Left renal pelvis (tissue), 4 donors: Measurements from ENCODE around the gene CPT1C. TPM values are rescaled to one million over a fixed set of nuclear protein-coding genes. Genes with fewer than 3 reads are reported as not detected.
"Not testable (repeated sequence)": the region's sequence is repeated elsewhere in the genome, so short reads cannot be mapped to it uniquely, and the experiment has no call there.

Experiments used
- DNase-seq, 4 donors: peaks; one replicate each; pipeline ENCODE4 v3.0.0-alpha.2; 2013; ENCODE audit warnings: low read depth in 4 of 4, low spot score in 3 of 4
- polyA plus RNA-seq, 4 donors: library from polyadenylated mRNA; unstranded; fragments of 120-200 nt; gene quantifications; one replicate each; pipeline ENCODE4 v1.2.1, GENCODE V29; 2013; ENCODE audit not compliant: insufficient read length in 4 of 4

The CPT1C gene
- polyA plus RNA-seq, 4 donors, result 10.9 to 22.8 (median 16.1) TPM

GRCh38 chr19:49696865-49697264, 5.9 kb downstream of the CPT1C start:
- DNase-seq, result no peak

- DNase-seq, result no peak
Measured at GRCh38 chr19:49699364-49699763, 8.4 kb downstream of the CPT1C start.

- DNase-seq, result no peak
Measured at GRCh38 chr19:49700563-49700962, 9.6 kb downstream of the CPT1C start.

- DNase-seq, result no peak
Measured at GRCh38 chr19:49701271-49701786, 10.4 kb downstream of the CPT1C start.

GRCh38 chr19:49704888-49705642, 14.1 kb downstream of the CPT1C start:
- no peak for DNase-seq

- no peak for DNase-seq
Measured at GRCh38 chr19:49705919-49706318, 15.0 kb downstream of the CPT1C start.

GRCh38 chr19:49710372-49710951, 19.5 kb downstream of the CPT1C start:
- DNase-seq, result no peak

GRCh38 chr19:49712397-49712859, 21.5 kb downstream of the CPT1C start:
- no peak for DNase-seq

- DNase-seq, result no peak
Measured at GRCh38 chr19:49713236-49713845, 22.4 kb downstream of the CPT1C start.

- no peak for DNase-seq
Measured at GRCh38 chr19:49716154-49716553, 25.2 kb downstream of the CPT1C start.

- no peak for DNase-seq
Measured at GRCh38 chr19:49718511-49718910, 27.6 kb downstream of the CPT1C start.

GRCh38 chr19:49718991-49719390, 28.1 kb downstream of the CPT1C start:
- DNase-seq, result no peak

GRCh38 chr19:49719420-49719819, 28.5 kb downstream of the CPT1C start:
- not testable (repeated sequence) for DNase-seq

GRCh38 chr19:49727217-49728030, 36.5 kb downstream of the CPT1C start:
- peak in 1 of 4 donors; percentile 24 for DNase-seq

- no peak for DNase-seq
Measured at GRCh38 chr19:49730166-49730565, 39.2 kb downstream of the CPT1C start.

GRCh38 chr19:49738268-49738667, 47.4 kb downstream of the CPT1C start:
- DNase-seq, result no peak

GRCh38 chr19:49739098-49739497, 48.2 kb downstream of the CPT1C start:
- no peak for DNase-seq

- no peak for DNase-seq
Measured at GRCh38 chr19:49739933-49740332, 49.0 kb downstream of the CPT1C start.

GRCh38 chr19:49741210-49741844, 50.4 kb downstream of the CPT1C start:
- no peak for DNase-seq

- DNase-seq, result no peak
Measured at GRCh38 chr19:49744946-49745381, 54.0 kb downstream of the CPT1C start.
